ENCODE measurements around the gene WNK2. TPM values are rescaled to one million over a fixed set of nuclear protein-coding genes. Genes with fewer than 3 reads are reported as not detected.

Gene WNK2
- total RNA-seq: not detected in 2 replicates

DNA sequence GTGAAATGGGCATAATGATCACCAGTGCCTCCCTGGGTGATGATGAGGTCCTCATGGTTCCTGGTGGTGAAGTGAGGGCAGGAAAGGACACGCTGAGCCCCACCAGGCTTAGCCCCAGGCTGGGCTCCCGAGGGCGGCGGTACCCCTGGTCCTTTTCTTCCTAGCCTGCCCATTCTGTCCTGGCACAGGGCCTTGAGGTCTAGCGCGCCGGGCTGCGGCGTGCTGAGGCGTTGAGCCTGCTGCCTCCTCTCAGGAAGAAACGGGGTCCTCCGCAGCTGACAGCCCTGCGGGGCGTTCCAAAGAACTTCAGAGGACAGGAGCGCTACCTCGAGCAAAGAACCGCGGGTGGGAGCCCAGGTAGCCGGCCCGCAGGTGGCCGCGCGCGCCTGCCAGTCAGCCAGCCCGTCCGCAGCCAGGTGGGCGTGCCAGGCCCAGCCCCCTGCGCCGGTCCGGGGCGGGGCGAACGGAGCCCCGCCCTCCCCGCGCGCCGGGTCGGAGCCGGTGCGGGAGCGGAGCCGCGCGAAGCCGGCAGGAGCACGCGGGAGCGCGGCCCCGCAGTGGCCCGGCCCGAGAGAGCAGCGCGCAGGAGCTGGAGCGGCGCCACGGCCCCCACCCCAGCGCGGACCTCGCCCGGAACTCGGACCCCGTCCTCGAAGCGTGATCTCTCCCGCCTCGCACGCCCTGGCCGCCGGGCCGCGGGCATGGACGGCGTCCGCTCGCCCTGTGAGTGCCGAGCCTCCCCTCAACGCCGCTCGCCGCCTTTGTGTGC, at the start of gene WNK2:
Gene WNK2, plus strand, starts transcription at position 477 of the 769 bp plus-strand sequence. CDS start 791 bp downstream, outside the sequence.

Other genes with a start within 250 kb of the WNK2 start
- 0.26 TPM in 1 of 2 replicates, not detected in the other for gene FGD3, start 236.6 kb upstream of the WNK2 start, total RNA-seq
- gene SUSD3, start 125.4 kb upstream of the WNK2 start, total RNA-seq: 1.8 TPM in 2 replicates
- gene CARD19, start 87.9 kb upstream of the WNK2 start, total RNA-seq: 103 and 114 TPM in 2 replicates
- gene NINJ1, start 49.9 kb upstream of the WNK2 start, total RNA-seq: 54.1 and 68.3 TPM in 2 replicates

All from epithelial cell of alveolus of lung (primary cell).